Measurements from ENCODE around the gene MACO1. TPM values are rescaled to one million over a fixed set of nuclear protein-coding genes. Genes with fewer than 3 reads are reported as not detected.

The MACO1 gene
- total RNA-seq, 6 donors from 2014 or later, result 12.6 to 27.2 (median 16.9) TPM

- WGBS, 2 donors, result 95 to 100% methylated on average over 1 of the region's 1 CpG
- Histone ChIP-seq H3K27me3 (no peaks in the 10 kb centered on the region), H3K9me3 (no peaks in the 10 kb centered on the region), H3K36me3 (peaks cover 9 to 70% (median 27%) of the 10 kb centered on the region in 4 donors), H3K4me1 (no peaks in the 10 kb centered on the region), H3K27ac (no peak overlapping the region), H3K4me3 (no peak overlapping the region)
- ATAC-seq (ENCODE audit: low FRiP score in 2 of 2) (no peak), DNase-seq (no peak)
- TF ChIP-seq POLR2AphosphoS5 (IDR thresholded peaks at IDR 0.05), result no peak
- TF ChIP-seq EP300 (IDR thresholded peaks at IDR 0.05), result no peak
- no peak for TF ChIP-seq CTCF (IDR thresholded peaks at IDR 0.05)
- TF ChIP-seq POLR2A (IDR thresholded peaks at IDR 0.05), result no peak
Observed at GRCh38 chr1:25486602-25487001, 55.9 kb downstream of the MACO1 start.

GRCh38 chr1:25487628-25488027 lies 56.9 kb downstream of the MACO1 start:
- Histone ChIP-seq H3K27me3 (no peaks in the 10 kb centered on the region), H3K36me3 (peaks cover 13 to 80% (median 37%) of the 10 kb centered on the region in 4 donors), H3K27ac (no peak overlapping the region), H3K9me3 (no peaks in the 10 kb centered on the region), H3K4me1 (no peaks in the 10 kb centered on the region), H3K4me3 (no peak overlapping the region)
- no peak for TF ChIP-seq POLR2AphosphoS5 (IDR thresholded peaks at IDR 0.05)
- TF ChIP-seq EP300 (IDR thresholded peaks at IDR 0.05), result no peak
- no peak for TF ChIP-seq POLR2A (IDR thresholded peaks at IDR 0.05)
- TF ChIP-seq CTCF (IDR thresholded peaks at IDR 0.05), result peak in 2 of 6 experiments; percentile 13 to 27
- no peak for DNase-seq
- 98 to 100% methylated on average over 2 of the region's 2 CpGs for WGBS, 2 donors
- ATAC-seq (ENCODE audit: low FRiP score in 2 of 2), result no peak

GRCh38 chr1:25492323-25492722 lies 61.6 kb downstream of the MACO1 start:
- Histone ChIP-seq H3K4me1 (no peaks in the 10 kb centered on the region), H3K27ac (no peak overlapping the region), H3K9me3 (no peaks in the 10 kb centered on the region), H3K27me3 (no peaks in the 10 kb centered on the region), H3K36me3 (peaks cover 19 to 86% (median 55%) of the 10 kb centered on the region in 4 donors), H3K4me3 (no peak overlapping the region)
- DNase-seq (no peak), ATAC-seq (ENCODE audit: low FRiP score in 2 of 2) (no peak)
- TF ChIP-seq POLR2A (IDR thresholded peaks at IDR 0.05) (no peak), POLR2AphosphoS5 (IDR thresholded peaks at IDR 0.05) (no peak), EP300 (IDR thresholded peaks at IDR 0.05) (no peak), CTCF (IDR thresholded peaks at IDR 0.05) (no peak)
- WGBS, 2 donors, result 77 to 90% methylated on average over 8 of the region's 8 CpGs

GRCh38 chr1:25494952-25495351 lies 64.3 kb downstream of the MACO1 start:
- no peak for DNase-seq
- H3K27me3 ChIP-seq, result no peaks in the 10 kb centered on the region
- no peak for TF ChIP-seq CTCF (IDR thresholded peaks at IDR 0.05)
- TF ChIP-seq EP300 (IDR thresholded peaks at IDR 0.05), result no peak
- no peak for TF ChIP-seq POLR2AphosphoS5 (IDR thresholded peaks at IDR 0.05)
- no peak for TF ChIP-seq POLR2A (IDR thresholded peaks at IDR 0.05)
- H3K9me3 ChIP-seq, result no peaks in the 10 kb centered on the region
- no peak overlapping the region for H3K27ac ChIP-seq
- H3K4me1 ChIP-seq, result no peaks in the 10 kb centered on the region
- 72 to 81% methylated on average over 3 of the region's 3 CpGs for WGBS, 2 donors
- peaks cover 24 to 90% (median 55%) of the 10 kb centered on the region in 4 donors for H3K36me3 ChIP-seq
- no peak for ATAC-seq (ENCODE audit: low FRiP score in 2 of 2)
- H3K4me3 ChIP-seq, result no peak overlapping the region

GRCh38 chr1:25500694-25501093 lies 70.0 kb downstream of the MACO1 start:
- Histone ChIP-seq H3K4me3 (no peak overlapping the region), H3K4me1 (peaks cover 0 to 11% (median 10%) of the 10 kb centered on the region in 4 donors), H3K9me3 (no peaks in the 10 kb centered on the region), H3K36me3 (peaks cover 8 to 35% (median 16%) of the 10 kb centered on the region in 4 donors), H3K27me3 (no peaks in the 10 kb centered on the region), H3K27ac (peak overlapping the region in 1 of 4 donors; percentile 7)
- WGBS, 2 donors, result 74 to 84% methylated on average over 1 of the region's 1 CpG
- DNase-seq (no peak), ATAC-seq (ENCODE audit: low FRiP score in 2 of 2) (no peak)
- TF ChIP-seq POLR2AphosphoS5 (IDR thresholded peaks at IDR 0.05) (no peak), CTCF (IDR thresholded peaks at IDR 0.05) (no peak)

Measured in upper lobe of left lung (tissue), 6 donors.